22Rv1 (cell line): ENCODE data around the gene GPR150.

Experiments used
- CTCF ChIP-seq: fragments of 450-650 bp; IDR thresholded peaks from 2 replicates; pipeline ENCODE4 v1.5.1; 2017; ENCODE audit warnings: mild to moderate bottlenecking
- ZFX ChIP-seq: fragments of 450-650 bp; IDR thresholded peaks from 2 replicates; pipeline ENCODE4 v1.6.1; 2017; ENCODE audit warnings: antibody characterized with exemption, borderline replicate concordance

GRCh38 chr5:95619096-95619495 lies 791 bp upstream of the GPR150 start:
- no peak for TF ChIP-seq CTCF
- no peak for TF ChIP-seq ZFX
